ENCODE data around the gene MANBA.
"Not testable (repeated sequence)": the region's sequence is repeated elsewhere in the genome, so short reads cannot be mapped to it uniquely, and the experiment has no call there.

DNA sequence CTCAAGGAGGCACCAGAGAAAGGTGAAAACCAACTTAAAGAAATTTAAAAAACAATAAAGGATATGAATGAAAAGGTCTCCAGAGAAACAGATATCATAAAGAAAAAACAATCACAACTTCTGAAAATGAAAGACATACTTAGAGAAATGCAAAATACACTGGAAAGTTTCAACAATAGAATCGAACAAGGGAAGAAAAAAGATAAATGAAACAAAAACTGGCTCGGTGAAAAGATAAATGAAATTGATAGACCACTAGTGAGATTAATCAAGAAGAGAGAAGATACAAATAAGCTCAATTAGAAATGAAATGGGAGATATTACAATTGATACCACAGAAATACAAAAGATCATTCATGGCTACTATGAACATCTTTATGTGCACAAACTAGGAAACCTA, 22.0 kb downstream of the MANBA start:
- TF ChIP-seq, protein P1, sequence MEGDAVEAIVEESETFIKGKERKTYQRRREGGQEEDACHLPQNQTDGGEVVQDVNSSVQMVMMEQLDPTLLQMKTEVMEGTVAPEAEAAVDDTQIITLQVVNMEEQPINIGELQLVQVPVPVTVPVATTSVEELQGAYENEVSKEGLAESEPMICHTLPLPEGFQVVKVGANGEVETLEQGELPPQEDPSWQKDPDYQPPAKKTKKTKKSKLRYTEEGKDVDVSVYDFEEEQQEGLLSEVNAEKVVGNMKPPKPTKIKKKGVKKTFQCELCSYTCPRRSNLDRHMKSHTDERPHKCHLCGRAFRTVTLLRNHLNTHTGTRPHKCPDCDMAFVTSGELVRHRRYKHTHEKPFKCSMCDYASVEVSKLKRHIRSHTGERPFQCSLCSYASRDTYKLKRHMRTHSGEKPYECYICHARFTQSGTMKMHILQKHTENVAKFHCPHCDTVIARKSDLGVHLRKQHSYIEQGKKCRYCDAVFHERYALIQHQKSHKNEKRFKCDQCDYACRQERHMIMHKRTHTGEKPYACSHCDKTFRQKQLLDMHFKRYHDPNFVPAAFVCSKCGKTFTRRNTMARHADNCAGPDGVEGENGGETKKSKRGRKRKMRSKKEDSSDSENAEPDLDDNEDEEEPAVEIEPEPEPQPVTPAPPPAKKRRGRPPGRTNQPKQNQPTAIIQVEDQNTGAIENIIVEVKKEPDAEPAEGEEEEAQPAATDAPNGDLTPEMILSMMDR (conservative IDR thresholded peaks at IDR 0.05): not testable (repeated sequence)
- TF ChIP-seq ZFX (IDR thresholded peaks at IDR 0.05): not testable (repeated sequence)
